Calu3 (cell line): ENCODE measurements around the gene STK17B. TPM values are rescaled to one million over a fixed set of nuclear protein-coding genes. Genes with fewer than 3 reads are reported as not detected.

ENCODE experiments used
- Bru-seq: library from RNA; stranded (reverse); fragments of 400-500 nt; gene quantifications from one replicate; lab custom pipeline; 2021; lab: Mats Ljungman, UMichigan
- BruChase-seq, 2 experiments: library from RNA; stranded (reverse); fragments of 400-500 nt; gene quantifications; one replicate each; lab custom pipeline; 2021; lab: Mats Ljungman, UMichigan
- BruUV-seq: library from RNA; stranded (reverse); fragments of 400-500 nt; replicated peaks from 2 replicates; lab custom pipeline; 2021; lab: Mats Ljungman, UMichigan
- CTCF ChIA-PET: fragments of 300-600 bp; sonication (Branson Sonifier 250); formaldehyde crosslinking; loops from one replicate; lab custom pipeline; 2022; ENCODE audit warnings: antibody characterized with exemption; lab: Charles Lee
- DNase-seq: peaks from one replicate; pipeline ENCODE4 v3.0.0; 2022
- H3K27ac Mint-ChIP-seq: one replicate; pipeline ENCODE4 v1.8.0; 2022; ENCODE audit warnings: mixed read lengths; ENCODE audit not compliant: unreplicated experiment
- H3K27me3 Mint-ChIP-seq: one replicate; pipeline ENCODE4 v1.8.0; 2022; ENCODE audit warnings: mixed read lengths; ENCODE audit not compliant: unreplicated experiment
- H3K36me3 Mint-ChIP-seq: one replicate; pipeline ENCODE4 v1.8.0; 2022; ENCODE audit warnings: mild to moderate bottlenecking, moderate library complexity, mixed read lengths; ENCODE audit not compliant: insufficient read depth, unreplicated experiment
- H3K4me1 Mint-ChIP-seq: one replicate; pipeline ENCODE4 v1.8.0; 2022; ENCODE audit warnings: mild to moderate bottlenecking, low read depth, mixed read lengths; ENCODE audit not compliant: unreplicated experiment
- H3K4me3 Mint-ChIP-seq: one replicate; pipeline ENCODE4 v1.8.0; 2022; ENCODE audit warnings: mild to moderate bottlenecking, low read depth, moderate library complexity, mixed read lengths; ENCODE audit not compliant: unreplicated experiment
- H3K9me3 Mint-ChIP-seq: one replicate; pipeline ENCODE4 v1.8.0; 2022; ENCODE audit warnings: low read depth, mixed read lengths; ENCODE audit not compliant: unreplicated experiment
- CTCF ChIP-seq: fragments of 200-600 bp; IDR thresholded peaks from one replicate; pipeline ENCODE4 v1.8.0; 2022; ENCODE audit warnings: antibody characterized with exemption; ENCODE audit not compliant: unreplicated experiment
- intact Hi-C: fragments of 100-400 bp; cut with micrococcal nuclease; formaldehyde crosslinking; loops from one replicate; pipeline ENCODE4 v1.10.0; 2022; ENCODE audit not compliant: unreplicated experiment
- long read RNA-seq: library from polyadenylated mRNA; stranded (forward); transcript quantifications from one replicate; pipeline ENCODE4 v2.0.0, GENCODE V29; 2022
- total RNA-seq: library from RNA; stranded (reverse); gene quantifications from 2 replicates; pipeline ENCODE4 v1.2.3, GENCODE V29; 2022

The STK17B gene
- total RNA-seq (32.3 and 38.5 TPM in 2 replicates), Bru-seq, nascent RNA (percentile 94 among the genes with signal in this experiment), BruChase-seq, experiment 1, labeled RNA remaining after a 6-hour chase (percentile 78 among the genes with signal in this experiment), BruChase-seq, experiment 2, labeled RNA remaining after a 2-hour chase (percentile 93 among the genes with signal in this experiment)
- long read RNA-seq, full-length matches to known transcripts, result 2 of 8 reads
- long read RNA-seq, partial matches to known transcripts, result 0 of 8 reads
- long read RNA-seq, other reads (novel, unspliced or antisense), result 6 of 8 reads

GRCh38 chr2:196171248-196171871 lies at the start of gene STK17B:
Gene STK17B, minus strand, starts transcription at chr2:196171578. Its CDS starts 8,195 bp downstream, at chr2:196163383.
- Mint-ChIP-seq H3K9me3 (no peaks in the 10 kb centered on the region), H3K27ac (peak within 1 kb of the TSS; percentile 83), H3K27me3 (no peaks in the 10 kb centered on the region)

GRCh38 chr2:196220671-196221070 lies 49.3 kb upstream of the STK17B start:
- CTCF ChIA-PET, result no interaction called here
- Mint-ChIP-seq H3K9me3 (peaks cover 3% of the 10 kb centered on the region), H3K4me1 (peaks cover 8% of the 10 kb centered on the region), H3K4me3 (no peak overlapping the region), H3K27ac (no peak overlapping the region), H3K27me3 (no peaks in the 10 kb centered on the region), H3K36me3 (no peaks in the 10 kb centered on the region)
- DNase-seq, result no peak
- intact Hi-C loops, result no loop called here
- no peak for TF ChIP-seq CTCF
- no TSS peak for BruUV-seq

More at GRCh38 chr2:196171248-196171871, at the start of gene STK17B:
- CTCF ChIA-PET, result interaction anchor here (0.6 to 2.0 kb wide), 4 partner anchors 11 to 114 kb away, joined by 3 to 11 read pairs (median 4); no protein-coding TSS in a partner anchor
- H3K36me3 Mint-ChIP-seq, result peaks cover 44% of the 10 kb centered on the region
- no TSS peak for BruUV-seq
- peak; percentile 95 for DNase-seq
- intact Hi-C loops, result loop anchor here (5.0 kb wide), 1 partner anchor 166 kb away; no protein-coding TSS in a partner anchor
- TF ChIP-seq CTCF, result no peak
- peaks cover 31% of the 10 kb centered on the region for H3K4me1 Mint-ChIP-seq
- peak within 1 kb of the TSS; percentile 82 for H3K4me3 Mint-ChIP-seq

- DNase-seq, result no peak
- Mint-ChIP-seq H3K27ac (no peak overlapping the region), H3K4me1 (no peaks in the 10 kb centered on the region), H3K27me3 (no peaks in the 10 kb centered on the region), H3K9me3 (peaks cover 3% of the 10 kb centered on the region), H3K36me3 (no peaks in the 10 kb centered on the region), H3K4me3 (no peak overlapping the region)
- TF ChIP-seq CTCF, result no peak
- BruUV-seq, result no TSS peak
- CTCF ChIA-PET, result no interaction called here
- intact Hi-C loops, result no loop called here
These were observed 48.3 kb upstream of the STK17B start for GRCh38 chr2:196219671-196220070.

- no peak overlapping the region for H3K4me3 Mint-ChIP-seq
- H3K36me3 Mint-ChIP-seq, result no peaks in the 10 kb centered on the region
- H3K9me3 Mint-ChIP-seq, result no peaks in the 10 kb centered on the region
- H3K27me3 Mint-ChIP-seq, result no peaks in the 10 kb centered on the region
- no TSS peak for BruUV-seq
- H3K27ac Mint-ChIP-seq, result no peak overlapping the region
- no peak for DNase-seq
- intact Hi-C loops, result no loop called here
- no peak for TF ChIP-seq CTCF
- CTCF ChIA-PET, result no interaction called here
- no peaks in the 10 kb centered on the region for H3K4me1 Mint-ChIP-seq
These were observed 46.7 kb upstream of the STK17B start for GRCh38 chr2:196218106-196218505.
